Activated CD4-positive, CD25-positive, alpha-beta regulatory T cell treated with anti-CD3 and anti-CD28 coated beads, Interleukin-2, amount 50 U/mL, for 72 hours (primary cell): ENCODE data around the gene TRH.
"Not testable (repeated sequence)": the region's sequence is repeated elsewhere in the genome, so short reads cannot be mapped to it uniquely, and the experiment has no call there.

Experiments
- DNase-seq: peaks from one replicate; pipeline ENCODE4 v3.0.0; 2021

Gene TRH

DNA sequence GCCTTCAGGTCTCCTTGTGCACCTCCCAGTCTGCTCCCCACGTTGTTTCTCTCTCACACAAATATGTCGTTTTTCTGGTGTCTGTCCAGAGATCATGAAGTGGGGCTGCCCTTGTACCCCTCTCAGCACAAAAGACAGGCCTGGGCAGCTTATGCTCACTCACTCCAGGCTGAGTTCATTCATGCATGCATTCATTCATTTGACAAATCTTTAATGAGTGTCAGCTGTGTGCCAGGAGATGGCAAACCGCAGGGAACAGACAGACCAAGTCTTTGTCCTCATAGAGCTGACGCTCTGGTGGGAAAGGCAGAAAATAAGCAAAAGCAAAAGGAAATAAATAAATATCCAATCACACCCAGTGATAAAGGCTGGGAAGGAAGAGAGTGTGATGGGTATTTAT, 7.6 kb upstream of the TRH start:
- DNase-seq: no peak

DNA sequence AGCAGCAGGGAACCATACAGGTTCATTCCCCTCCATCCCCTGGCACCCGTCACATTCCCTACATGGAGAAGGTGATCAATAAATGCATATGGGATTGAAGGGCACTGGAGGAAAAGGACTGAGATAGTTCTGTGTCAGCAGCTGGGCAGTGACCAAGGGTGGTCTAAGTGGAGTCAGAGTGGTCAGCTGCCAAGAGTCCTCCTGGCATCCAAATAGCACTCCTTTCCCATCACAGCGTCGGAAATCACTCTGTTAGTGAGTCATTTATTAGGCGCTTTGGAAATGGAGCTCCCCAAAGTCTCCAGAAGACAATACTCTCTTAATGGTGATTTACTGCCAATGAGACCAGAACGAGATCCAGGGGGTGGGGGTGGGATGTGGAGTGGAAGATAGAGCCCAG, 6.8 kb upstream of the TRH start:
- no peak for DNase-seq

DNA sequence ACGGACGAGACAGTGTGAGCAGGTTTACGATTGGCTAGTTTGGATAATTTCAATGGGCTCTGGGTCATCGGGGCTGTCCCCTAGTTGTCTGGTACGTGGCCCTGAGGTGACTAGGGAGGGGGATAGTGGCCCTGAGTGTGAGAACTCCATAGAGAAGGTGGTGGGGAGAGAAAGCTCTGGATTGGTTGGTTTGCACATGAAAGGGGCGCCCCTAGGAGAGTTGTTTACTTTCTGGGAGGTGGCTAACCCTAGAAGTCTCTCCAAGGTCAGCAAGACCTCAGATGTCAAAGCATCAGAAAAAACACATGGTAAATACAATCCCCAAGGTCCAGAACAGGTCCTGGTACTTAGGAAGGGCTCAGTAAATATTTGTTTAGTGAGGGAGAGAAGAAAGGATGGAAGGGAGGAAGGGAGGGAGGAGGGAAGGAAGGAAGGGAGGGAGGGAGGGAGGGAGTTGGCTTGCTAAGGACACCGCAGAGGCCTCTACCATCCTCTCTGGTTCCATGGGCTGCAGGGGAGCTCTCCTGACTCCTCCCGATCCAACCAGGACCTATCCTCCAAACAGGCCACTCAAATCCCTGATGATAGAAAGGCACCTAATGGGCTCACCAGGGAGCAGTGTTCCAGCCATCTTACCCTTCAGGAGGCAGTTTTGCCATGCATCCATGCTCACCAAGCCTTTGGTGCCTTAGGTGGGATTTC, 3.0 kb upstream of the TRH start:
- DNase-seq: no peak

DNA sequence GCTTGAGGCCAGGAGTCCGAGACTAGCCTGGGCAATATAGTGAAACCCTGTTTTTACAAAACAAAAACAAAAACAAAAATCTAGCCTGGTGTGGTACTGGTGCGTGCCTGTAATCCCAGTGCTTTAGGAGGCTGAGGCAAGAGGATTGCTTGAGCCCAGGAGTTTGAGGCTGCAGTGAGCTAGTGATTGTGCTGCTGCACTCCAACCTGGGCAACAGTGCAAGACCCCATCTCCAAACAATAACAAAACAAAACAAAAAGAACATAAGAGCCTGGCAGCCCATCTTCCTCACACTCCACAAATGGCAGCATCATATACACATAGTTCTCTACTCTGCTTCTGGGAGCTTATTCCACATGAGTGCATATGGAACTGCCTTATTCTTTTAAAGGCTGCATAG, 2.2 kb upstream of the TRH start:
- no peak for DNase-seq

DNA sequence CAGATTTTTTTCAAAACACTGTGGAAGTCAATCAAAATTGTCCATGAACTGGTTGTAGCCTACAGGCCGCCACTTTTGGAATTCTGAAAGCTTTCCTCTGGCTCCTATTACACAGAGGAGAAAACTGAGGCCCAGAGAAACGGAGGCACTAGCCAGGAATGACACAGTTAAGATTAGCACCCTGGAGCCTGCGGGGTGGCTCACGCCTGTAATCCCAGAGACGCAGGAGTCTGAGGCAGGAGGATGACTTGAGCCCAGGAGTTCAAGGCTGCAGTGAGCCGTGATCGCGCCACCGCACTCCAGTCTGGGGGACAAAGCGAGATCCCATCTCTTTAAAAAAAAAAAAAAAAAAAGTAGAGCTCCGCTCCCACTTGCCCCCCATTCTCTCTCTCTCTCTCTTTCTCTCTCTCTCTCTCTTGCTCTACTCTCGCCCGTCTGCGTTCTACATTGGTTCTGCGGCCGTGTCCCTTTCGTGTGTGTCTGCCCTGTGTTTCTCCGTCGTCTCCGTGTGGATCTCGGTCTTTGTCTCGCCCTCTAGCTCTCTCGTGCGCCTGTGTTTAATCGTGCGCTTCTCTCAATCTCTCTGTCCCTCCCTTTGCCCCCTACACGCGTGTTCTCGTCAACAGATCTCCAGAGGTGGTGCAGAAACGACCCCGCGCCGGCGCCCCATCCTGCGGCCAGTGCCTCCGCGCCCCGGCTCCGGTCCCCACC, 512 bp upstream of the TRH start:
- DNase-seq: no peak

DNA sequence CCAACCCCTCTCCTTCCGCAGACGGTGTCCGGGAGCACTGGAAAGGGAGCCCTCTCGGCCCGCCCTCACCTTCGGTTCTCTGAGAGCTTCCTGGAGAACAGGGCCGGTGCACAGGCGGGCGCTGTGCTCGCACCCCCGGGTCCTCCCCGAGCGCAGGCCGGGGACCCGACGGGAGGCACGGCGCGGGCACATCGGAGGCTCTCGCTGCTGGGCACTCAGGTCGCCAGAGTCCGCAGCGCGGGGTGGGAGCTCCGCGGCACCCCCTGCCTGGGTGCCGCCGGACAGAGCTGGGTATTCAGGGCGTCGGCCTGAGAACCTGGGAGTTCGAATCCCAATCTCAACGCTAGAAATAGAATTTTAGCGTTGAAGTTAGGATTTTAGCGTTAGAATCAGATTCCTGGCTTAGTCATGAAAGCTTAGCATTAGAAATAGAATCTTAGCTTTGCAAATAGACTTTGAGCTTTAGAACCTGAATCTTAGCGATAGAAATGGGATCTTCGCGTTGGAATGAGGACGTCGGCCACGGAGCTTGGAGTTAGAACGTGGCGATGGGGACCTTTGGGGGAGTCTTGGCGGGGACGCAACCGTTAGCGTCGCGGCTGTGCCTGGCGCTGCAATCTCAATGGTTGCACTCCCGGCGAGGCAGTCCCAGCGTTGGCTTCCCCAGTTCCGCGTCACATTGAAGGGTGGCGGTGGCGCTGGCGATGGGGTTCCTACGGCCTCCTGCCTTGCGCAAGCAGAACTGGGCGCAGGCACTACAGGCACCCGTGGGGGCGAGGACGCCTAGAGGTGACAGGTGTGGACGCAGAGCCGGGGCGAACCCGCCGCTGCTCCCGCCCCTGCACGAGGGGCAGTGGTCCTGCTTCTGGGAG, 549 bp downstream of the TRH start:
- DNase-seq: no peak

DNA sequence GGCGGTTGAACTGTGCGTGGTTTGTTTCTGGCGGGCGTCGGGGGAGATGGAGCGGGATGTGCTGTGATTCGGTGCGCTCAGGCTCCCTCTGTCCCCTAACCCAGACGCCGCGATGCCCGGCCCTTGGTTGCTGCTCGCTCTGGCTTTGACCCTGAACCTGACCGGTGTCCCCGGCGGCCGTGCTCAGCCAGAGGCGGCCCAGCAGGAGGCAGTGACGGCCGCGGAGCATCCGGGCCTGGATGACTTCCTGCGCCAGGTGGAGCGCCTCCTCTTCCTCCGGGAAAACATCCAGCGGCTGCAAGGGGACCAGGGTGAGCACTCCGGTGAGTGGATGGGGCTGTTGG, 1.2 kb downstream of the TRH start:
- no peak for DNase-seq

DNA sequence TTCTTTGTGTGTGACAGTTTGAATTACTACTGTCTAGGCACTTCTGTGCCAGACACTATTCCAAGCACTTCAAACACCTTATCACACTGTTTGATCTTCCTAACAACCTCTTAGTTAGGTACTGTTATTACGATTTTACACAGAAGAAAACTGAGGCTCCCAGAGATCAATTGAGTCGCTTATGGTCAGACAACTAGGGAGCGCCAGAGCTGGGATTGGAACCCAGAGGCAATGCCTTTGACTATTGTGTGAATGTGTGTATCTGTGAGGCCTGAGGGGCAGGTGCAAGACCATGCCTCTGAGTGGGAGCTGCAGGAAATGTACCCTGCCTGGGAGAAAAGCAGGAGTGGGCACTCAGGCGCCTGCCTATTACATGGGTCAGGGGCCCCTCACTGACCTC, 1.8 kb downstream of the TRH start:
- no peak for DNase-seq

DNA sequence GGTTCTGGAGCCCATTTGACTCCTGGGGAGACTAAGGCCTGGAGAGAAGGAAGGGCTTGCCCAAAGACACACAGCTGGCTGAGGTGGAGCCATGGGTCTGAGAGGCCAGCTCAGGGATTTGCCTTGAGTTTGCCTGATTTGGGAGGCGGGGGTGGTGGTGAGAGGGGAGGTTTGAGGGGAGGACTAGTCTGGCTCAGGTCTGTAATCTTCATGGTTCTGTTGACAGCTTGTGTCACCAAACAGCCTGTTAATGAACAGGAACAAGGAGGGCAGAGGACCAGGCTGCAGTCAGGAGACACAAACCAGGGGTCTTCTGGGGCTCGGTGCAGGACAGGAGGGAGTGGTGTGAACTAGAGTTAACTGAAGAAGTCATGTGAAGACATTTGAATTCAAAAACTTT, 3.6 kb downstream of the TRH start:
- DNase-seq: no peak

DNA sequence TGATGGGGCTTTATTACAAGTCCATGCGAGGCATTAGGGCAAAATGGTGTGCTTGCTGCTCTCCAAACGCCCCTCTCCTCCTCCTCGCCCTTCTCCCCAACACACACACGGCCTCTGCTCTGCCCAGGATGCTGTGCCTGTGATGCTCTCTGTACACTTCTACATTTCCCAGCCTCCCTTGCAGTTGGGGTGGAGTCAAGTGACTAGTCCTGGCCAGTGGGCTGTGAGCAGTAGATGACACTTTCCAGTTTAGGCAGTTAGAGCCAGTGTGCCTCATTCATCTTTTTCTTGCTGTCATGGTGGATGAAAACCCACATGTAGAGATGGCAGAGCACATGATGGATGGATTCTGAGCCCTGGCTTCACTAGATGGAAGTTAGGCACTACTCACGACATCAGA, 5.4 kb downstream of the TRH start:
- DNase-seq: no peak

DNA sequence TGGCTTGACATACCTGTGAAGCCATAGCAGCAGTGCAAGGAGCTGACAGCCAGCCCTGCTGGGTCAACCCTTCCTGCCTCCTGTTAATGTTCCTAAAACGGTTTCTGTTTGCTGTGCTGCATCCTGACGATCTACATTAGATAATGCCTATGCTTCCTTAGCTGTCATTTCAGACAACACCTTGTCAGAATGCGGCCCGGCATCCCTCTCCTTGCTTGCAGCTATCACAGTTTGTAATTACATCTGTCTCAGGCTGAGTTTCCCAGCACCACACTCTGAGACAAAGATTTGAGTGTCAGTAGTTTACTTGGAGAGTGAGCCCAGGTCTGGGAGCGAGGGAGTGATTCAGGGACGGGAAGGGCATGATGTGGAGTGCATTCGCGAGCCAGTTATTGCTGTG, 9.0 kb downstream of the TRH start:
- no peak for DNase-seq

DNA sequence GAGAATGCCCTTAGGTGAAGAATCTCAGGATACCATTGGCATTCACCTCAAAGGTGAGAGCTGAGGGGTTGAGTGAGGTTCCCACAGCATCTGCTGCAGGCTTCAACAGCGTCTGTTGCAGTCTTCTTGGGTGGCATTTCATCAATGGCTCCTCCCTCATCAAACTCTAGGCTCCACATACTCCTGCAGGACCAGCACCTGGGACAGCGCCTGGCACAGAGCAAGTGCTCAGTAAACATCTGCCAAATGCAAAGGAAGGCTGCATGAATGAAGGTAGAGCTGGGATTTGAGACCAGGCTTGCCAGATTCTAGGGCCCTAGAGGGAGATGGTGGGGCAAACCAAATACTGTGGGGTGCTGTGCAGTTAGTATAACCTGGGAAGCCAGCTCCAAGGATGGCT, 9.6 kb downstream of the TRH start:
- no peak for DNase-seq

DNA sequence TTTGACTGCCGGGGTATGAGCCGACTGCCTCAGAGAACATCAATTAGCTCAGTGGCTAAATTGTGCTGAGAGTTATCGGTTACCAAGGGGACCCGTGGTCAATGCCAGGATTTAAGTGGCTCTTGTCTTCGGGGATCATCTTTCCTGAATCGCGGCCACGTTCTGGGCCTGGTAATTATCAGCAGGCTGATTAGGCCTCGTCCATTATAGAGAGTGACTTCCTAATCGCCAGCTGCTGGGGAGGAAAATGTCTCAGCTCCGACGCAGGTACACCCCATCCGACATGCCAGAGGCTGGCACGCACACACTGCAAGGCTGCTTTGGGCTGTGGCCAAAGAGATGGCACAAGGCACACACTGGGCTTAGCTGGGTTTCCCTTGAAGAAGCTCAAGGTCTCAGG, 10.6 kb downstream of the TRH start:
- no peak for DNase-seq

DNA sequence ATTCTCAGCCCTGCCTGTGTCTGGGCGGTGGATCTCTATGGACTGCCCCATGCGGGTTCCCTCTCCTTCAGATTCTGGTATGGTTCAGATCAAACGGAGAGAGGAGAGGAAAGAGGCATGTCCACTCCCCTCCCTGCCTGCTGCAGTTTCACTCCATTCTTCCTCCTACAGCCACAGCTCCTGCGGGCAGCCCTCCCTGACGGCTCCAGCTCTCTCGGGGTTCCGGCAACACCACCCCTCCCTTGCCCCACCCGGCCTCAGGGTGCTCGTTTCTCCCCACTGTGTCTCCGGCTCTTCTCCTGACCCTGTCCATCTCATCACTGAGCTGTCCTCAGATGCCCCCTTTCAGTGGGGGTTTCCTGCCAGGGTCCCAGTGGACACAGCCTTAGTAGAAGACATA, 13.9 kb downstream of the TRH start:
- DNase-seq: no peak

DNA sequence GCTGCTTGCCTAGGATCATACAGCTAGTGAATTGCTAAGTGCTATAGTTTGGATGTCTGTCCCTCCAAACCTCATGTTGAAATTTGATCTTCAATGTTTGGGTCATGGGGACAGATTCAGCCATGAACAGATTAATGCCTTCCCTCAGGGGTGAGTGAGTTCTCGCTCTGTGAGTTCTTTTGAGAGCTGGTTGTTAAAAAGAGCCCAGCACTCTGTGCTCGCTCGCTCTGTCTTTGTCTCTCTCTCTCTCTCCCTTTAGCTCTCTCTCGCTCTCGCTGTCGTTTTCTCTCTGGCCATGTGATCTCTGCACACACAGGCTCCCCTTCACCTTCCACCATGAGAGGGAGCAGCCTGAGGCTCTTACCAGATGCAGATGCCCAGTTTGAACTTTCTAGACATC, 14.9 kb downstream of the TRH start:
- DNase-seq: no peak

DNA sequence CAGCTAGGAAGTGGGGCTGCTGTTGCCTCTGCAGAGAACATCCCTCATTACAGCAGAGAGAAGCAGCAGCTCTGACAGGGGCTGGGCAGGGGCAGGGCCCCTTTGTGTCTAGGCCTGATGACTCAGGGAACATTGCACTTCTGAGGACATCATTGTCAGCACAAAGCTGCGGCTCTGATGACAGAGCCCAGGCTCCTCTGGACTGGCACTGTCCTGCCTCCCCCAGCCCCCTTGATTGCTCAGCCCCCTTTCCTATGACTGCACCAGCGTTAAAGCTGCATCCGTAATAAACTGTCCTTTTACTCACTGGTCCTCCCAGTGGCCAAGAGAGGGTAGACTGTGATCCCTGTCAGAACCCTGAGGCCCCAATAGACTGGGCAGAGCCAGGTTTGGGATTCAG, 18.3 kb downstream of the TRH start:
- DNase-seq: no peak

DNA sequence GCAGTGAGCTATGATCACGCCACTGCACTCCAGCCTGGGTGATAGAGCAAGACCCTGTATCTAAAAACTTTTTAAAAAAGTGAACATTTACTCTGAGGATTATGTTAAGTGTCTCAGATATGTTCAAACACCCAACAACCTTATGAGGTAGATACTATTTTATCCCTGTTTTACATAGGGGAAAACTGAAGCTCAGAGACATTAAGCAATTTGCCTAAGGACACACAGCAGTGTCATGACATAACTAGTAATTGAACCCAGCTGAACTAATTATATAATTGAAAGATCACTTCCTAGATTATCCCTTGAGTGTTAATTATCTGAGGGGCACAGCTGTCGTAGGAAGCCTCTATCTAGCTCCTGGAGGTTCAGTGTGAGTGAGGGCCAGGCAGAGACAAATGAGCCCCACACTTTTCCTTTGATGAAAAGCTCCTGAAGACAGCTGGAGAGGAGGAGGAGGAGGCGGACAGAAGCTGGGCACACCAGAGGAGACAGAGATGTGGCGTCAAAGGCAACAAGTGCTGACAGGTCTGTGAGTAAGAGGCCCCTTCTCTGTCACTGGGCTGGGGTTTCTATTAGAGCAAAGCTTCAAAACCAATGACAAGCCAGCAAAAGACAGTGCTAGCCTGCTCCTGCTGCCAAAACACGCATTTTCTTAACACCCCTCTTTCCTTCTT, 20.5 kb downstream of the TRH start:
- no peak for DNase-seq

DNA sequence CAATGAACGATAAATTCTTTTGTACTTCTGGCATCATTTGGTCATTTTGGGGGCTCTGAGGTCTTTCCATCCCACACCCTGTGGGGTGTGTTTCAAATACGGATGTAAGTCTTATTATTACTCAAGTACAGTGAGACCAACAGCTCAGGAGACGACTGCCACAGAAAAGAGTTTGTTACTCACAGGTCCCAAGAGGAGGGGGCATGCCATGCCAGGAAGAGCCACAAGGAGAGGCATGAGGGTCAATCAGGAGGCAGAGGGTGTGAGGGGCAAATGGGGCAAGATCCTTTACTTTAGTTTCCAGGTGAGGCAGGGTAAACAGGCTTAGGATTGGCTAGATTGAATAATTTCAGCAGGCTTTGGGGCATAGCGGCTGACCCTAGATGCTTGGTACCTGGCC, 21.6 kb downstream of the TRH start:
- DNase-seq: no peak

DNA sequence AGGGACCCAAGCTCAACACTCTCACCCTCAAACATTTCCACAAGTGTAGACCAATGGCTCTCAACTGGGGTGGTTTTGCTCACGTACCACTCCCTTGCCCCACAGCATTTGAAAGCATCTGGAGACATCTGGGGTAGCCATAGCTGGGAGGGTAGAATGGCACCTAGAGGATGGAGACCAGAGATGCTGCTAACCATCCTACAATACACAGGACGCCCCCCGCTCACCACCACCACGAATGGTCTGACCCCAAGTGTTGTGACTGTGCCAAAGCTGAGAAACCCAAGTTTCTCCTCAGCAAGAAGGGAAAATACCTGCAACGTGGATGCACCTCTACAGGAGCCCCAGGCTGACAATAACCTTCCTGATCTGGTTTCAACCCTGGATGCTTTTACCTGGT, 24.7 kb downstream of the TRH start:
- not testable (repeated sequence) for DNase-seq

DNA sequence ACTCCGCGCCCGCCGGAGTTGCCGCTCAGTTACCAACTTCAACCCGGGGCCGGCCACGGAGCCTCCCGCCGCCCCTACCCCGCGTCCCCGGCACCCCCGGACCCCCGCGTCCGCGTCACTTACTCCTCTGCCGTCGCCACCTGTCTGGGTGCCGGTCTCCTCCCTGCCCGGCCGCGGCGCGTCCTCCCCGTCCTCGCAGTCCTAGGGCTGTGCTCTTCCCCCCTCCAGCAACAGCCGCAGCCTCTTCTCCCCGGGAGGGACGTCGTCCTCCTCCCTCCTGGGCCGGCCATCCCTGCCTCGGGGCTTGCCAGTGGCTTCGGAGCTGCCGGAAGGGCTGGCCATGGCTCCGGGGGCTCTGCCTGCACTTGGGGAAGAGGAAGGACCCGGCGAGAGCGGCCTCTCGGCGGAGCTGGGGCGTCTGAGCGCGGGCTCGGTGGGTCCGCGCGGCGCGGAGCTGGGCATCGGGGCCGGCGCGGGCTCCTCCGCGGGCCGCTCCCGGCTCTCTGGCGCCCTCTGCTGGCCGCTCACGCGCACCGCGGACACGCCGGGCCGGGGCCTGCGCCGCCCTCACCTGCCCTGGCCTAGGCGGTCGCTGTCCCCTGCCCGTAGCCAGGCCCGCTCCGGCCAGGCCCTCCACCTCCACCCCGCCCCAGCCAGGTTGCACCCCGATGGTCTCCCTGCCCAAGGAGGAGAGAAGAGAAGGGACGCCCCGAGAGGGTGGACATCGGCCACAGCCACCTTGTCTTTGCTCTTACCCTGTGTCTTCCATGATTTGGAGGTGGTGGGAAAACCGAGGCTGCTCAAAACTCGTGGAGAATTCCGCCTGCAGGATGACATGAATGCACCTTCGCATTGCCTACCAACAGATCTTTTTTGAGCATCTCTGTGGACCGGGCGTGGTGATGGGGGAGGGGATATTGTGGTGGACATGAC, 28.4 kb downstream of the TRH start:
- DNase-seq: peak; percentile 86

DNA sequence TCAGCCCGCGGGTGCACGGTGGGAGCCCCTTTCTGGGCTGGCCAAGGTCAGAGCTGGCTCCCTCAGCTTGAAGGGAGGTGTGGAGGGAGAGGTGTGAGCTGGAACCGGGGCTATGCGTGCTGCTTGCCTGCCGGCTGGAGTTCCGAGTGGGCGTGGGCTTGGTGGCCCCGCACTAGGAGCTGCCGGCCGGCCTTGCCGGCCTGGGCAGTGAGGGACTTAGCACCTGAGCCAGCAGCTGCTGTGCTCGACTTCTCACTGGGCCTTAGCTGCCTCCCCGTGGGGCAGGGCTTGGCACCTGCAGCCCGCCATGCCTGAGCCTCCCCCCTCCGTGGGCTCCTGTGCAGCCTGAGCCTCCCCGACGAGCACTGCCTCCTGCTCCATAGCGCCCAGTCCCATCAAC, 36.0 kb downstream of the TRH start:
- no peak for DNase-seq

DNA sequence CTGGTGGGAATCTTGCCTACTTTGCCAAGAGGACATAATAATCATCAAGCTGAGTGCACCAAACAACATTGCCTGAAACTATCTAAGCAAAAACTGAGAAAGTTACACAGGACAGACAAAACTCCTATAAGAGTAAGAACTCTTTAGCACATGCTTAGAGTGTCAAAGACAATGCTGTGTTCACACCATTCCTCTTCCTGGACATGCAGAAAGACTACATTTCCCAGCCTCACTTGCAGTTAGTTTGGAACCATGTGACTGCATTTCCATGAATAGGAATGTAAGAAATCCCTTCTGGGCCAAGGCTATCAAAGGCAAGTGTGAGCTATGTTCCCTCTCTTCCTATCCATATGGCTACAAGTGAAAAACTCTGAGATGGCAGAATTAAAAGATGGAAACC, 37.6 kb downstream of the TRH start:
- DNase-seq: not testable (repeated sequence)
